ENCODE data around the gene ERLEC1.

DNA sequence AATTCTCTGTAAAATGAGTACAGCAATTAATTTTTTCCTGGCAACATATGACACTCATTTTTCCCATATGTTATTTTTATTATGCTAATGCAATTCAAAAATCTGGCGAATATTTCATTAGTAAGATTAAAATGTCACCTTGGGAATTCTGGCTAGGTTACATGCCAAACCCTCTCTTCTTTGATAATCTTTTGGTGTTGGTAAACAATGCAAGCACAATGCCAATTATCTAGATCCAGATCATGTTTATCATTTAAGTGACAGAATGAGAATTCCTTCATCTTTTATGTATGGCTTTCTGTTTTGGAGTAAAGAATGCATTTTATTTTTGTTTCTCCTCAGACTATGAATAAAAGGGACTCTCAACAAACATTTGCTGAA, 39.2 kb downstream of the ERLEC1 start:
- TF ChIP-seq POLR2AphosphoS5 (IDR thresholded peaks at IDR 0.05; ENCODE audit: low read depth, low read length), result no peak
- TF ChIP-seq POLR2A (IDR thresholded peaks at IDR 0.05; ENCODE audit: low read depth, low read length), result no peak
